GM19099 (cell line): Measurements from ENCODE around the gene PAGR1.

ENCODE experiments used
- POLR2A ChIP-seq: IDR thresholded peaks from 3 replicates; pipeline ENCODE4 v1.6.1; 2011; ENCODE audit warnings: low read depth; ENCODE audit not compliant: insufficient read length; ENCODE audit errors: extremely low read depth

Gene PAGR1

DNA sequence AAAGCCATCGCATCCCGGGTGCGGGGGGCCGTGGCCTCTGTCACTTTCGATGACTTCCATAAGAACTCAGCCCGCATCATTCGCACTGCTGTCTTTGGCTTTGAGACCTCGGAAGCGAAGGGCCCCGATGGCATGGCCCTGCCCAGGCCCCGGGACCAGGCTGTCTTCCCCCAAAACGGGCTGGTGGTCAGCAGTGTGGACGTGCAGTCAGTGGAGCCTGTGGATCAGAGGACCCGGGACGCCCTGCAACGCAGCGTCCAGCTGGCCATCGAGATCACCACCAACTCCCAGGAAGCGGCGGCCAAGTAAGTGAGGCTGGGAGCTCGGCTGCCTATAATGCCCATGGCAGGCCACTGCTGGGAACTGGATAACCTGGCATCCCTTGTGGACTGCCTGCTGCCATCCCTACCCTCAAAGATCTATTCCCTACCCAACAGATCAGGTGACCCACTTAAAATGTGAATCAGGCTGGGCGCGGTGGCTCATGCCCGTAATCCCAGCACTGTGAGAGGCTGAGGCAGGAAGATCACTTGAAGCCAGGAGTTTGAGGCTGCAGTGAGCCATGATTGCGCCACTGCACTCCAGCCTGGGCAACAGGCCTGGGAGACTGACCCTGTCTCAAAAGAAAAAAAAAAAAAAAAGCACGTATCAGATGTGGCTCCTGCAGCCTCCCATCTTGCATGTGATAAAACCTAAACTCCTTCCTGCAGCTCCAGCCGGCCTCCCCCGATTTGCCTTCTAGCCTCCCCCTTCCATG lies 28.8 kb downstream of the PAGR1 start:
- no peak for TF ChIP-seq POLR2A

DNA sequence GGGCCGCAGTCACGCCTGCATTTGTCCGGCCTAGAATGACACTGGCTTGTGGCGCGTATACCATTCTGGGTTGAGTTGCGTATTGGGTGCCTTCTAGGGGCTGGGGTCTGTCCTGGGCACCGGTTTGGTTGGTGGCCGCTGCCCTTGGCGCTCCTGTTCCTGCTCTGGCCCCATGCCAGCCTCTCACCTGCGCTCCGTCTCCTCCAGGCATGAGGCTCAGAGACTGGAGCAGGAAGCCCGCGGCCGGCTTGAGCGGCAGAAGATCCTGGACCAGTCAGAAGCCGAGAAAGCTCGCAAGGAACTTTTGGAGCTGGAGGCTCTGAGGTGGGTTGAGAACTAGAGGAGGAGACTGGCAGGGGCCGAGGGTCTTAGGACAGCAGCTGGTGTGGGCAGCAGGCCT lies 29.7 kb downstream of the PAGR1 start:
- no peak for TF ChIP-seq POLR2A

DNA sequence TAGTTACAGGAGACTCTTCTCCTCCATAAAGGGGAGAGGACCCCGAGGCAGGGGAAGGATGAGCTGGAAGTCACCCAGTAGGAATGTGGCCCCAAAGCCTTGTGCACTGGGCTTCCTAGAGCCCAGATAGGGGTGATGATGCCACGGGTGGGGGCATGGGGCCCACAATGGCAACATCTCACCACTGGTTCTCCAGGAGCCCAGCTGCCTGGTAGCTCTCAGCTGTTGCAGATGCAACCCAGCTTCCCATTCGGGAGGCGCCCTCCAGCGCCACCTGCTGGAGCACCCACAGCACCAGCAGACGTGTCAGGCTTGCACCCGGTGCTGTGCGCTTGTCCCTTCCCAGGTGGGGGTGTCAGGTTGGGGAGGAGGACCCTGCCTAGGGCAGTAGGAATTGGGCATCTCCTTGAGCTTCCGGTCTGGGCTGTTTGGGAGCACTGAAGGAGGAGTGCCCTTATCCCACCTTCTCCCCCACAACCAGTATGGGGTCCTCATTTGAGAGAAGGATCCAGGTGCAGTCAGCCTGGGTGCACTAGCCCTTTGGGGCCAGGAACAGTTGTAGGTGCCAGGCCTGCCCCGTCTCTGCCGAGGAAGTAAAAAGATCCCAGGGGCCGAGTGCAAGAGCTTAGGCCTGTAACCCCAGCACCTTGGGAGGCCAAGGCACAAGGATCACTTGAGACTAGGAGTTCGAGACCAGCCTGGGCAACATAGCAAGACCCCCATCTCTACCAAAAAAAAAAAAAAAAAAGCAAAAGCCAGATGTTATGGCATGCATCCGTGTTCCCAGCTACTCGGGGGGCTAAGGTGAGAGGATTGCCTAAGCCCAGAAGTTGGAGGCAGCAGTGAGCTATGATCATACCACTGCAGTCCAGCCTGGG lies 32.7 kb downstream of the PAGR1 start:
- no peak for TF ChIP-seq POLR2A

DNA sequence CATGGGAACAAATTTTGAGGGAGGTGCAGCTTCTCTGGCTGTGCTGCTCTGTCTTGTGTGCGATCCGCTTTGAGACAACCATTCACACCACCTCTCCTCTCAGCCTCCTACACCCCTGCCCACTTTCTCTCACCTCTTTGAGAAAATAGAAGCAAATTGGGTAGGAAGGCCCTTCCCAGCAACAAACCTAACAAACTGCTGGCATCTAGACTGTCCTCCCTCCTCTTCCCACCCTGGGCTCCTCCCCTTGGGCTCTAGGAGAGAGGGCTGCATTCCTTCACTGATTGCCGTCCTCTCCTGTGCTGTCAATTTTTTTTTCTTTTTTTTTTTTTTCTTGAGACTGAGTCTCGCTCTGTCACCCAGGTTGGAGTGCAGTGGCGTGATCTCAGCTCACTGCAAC lies 33.6 kb downstream of the PAGR1 start:
- no peak for TF ChIP-seq POLR2A

DNA sequence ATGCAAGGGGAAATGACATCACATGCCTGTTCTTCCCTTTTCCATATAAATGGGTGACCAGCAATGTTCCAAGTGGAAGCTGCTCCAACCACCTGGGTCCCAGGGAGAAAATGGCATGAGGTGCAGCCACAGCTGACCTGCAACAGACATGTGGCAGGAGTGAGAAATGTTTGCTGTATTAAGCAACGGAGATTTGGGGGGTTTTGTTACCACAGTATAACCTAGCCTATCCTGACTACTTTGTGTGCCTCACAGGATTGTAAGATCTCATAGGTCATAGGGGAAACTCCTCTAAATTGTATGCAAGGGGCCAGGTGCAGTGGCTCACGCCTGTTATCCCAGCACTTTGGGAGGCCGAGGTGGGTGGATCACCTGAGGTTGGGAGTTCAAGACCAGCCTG lies 35.0 kb downstream of the PAGR1 start:
- TF ChIP-seq POLR2A, result no peak

DNA sequence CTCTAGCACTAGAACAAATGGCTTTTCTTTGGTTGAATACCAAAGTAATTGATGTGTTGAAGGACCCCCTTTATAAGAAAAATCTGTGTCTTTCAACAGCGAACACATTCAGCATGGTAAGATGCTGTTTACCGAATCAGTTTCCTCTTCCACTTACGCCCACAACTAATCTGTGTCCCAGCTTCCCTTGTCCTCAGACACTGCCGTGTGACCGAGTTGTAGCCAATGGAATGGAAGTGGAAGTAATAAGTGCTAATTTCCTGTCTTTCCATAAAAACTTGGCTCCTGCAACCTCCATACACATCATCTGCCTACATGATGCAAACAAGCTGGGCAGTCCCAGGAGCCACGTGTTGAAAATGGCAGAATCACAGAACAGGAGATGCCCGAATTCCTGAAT lies 36.7 kb downstream of the PAGR1 start:
- no peak for TF ChIP-seq POLR2A

DNA sequence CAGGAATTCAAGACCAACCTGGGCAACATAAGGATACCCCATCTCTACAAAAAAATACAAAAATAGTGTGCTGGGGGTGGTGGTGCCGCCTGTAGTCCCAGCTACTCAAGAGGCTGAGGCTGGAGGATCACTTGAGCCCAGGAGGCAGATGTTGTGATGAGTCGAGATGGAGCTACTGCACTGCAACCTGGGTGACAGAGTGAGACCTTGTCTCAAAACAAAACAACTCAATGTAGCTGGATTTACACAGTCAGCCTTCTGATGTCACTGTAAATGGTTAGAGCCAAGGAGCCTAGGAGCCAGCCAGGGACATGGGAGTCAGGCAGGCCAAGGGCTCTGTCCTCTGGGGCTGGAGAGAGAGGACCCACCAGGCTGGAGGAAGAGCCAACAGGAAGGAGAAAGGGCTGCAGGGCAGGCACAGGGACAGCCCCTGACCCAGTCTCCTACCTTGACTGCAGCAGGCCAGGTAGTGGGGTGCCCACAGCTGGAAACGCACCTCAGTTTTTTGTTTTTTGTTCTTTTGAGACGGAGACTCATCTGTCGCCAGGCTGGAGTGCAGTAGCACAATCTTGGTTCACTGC lies 38.7 kb downstream of the PAGR1 start:
- no peak for TF ChIP-seq POLR2A

DNA sequence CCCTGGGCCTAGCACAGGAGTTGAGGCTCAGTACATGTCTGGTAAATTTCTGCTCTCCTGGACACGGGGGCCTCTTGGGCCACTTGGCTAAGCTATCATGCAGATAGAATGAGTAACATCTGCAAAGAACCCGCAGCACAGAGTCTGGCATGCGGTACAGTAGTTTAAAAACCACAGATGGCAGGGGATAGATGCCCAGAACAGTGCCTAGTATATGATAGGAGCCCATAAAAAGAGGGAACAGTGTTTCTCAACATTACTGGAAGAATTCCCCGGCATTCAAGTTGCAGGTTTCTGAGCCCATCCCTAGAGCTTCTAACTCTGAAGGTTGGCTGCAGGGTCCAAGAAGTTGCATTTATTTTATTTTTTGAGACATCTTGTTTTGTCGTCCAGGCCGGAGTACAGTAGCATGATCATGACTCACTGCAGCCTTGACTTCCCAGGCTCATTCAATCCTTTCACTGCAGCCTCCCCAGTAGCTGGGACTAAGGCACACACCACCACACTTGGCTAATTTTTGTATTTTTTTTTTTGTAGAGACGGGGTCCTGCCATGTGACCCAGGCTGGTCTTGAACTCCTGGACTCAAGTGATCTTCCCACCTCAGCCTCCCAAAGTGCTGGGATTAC lies 41.3 kb downstream of the PAGR1 start:
- no peak for TF ChIP-seq POLR2A

DNA sequence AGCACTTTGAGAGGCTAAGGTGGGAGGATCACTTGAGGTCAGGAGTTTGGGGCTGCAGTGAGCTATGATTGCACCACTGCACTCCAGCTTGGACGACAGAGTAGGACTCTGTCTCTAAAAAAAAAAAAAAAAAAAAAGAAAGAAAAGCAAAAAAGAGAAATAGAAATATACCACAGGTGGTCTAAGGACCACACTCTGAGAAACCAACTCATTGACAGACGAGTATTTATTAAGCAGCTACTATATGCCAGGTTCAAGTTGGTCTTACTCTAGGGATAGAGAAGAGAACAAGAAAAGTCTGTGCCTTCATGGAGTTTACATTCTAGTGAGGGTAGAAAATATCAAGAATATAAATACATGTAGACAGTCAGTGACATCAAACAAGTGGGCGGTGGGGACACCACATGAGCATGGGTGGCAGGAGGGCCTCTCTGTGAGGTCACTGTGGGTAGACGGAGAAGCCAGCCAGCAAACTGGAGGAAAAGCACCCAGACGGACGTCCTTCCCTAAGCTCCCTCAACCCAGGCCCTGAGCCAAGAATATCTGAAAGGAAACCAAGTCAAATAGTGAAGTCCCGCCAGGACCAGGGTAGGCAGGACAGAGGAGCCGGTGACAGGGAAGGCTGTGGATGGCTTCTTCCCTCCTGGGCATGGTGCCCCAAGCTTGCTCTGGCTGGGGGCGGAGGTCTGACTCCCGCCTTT lies 42.3 kb downstream of the PAGR1 start:
- TF ChIP-seq POLR2A, result no peak

DNA sequence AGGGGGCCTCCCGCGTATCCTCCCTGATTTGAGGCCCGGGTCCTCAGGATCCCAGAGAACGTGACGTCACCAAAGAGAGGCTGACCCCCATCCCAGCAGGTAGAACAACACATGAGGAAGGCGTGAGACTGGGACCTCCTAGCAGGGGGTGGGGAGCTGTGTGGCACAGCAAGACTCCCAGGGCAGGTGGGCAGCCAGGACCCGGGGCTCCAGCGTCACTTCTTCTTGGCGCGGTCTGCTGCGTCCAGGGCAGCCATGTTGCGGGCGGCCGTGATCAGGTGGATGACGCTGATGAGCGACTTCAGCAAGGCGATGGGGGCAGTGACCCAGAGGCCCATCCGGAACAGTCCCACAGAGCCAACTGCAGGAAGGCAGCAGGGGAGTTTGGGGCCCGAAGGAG lies 43.0 kb downstream of the PAGR1 start:
- TF ChIP-seq POLR2A, result no peak

DNA sequence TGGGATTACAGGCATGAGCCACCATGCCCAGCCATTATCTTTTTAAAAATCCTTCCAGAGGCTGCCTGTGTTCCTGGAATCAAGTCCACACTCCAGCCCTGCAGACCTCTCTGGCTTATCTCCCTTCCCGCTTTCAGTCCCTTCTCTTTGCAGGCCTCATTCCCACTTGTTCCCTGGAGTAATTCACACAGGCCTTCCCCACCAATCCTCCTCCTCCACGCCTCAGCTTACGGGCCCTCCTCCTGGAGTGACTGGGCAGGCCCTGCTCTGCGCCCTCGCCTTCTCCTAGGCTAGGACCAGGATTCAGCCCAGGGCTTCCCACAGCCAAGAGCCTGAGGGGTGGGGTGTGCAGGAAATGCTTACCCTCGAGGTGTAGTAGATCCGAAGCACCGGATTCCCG lies 44.3 kb downstream of the PAGR1 start:
- TF ChIP-seq POLR2A, result no peak

DNA sequence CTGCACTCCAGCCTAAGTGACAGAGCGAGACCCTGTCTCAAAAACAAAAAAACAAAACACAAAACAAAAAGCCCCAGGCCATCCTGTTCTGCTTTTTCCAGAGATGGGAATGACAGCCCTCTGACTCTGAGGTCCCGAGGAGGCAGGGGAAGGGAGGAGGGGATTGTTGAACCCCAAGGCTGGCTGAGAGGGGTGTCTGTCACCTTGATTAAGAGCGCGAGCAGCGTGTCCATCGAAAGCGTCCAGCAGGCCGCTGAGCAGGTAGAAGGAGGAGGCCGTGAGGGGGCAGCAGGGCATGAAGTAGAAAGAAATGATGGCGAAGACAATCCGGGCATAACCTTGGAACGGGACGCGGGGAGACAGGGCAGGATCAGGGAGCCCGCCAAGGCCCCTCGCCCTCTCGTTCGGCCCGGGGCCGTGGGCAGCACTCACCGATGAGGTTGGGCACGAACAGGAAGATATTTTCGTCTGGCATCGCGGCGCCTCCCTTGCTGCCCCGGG lies 46.5 kb downstream of the PAGR1 start:
- no peak for TF ChIP-seq POLR2A

DNA sequence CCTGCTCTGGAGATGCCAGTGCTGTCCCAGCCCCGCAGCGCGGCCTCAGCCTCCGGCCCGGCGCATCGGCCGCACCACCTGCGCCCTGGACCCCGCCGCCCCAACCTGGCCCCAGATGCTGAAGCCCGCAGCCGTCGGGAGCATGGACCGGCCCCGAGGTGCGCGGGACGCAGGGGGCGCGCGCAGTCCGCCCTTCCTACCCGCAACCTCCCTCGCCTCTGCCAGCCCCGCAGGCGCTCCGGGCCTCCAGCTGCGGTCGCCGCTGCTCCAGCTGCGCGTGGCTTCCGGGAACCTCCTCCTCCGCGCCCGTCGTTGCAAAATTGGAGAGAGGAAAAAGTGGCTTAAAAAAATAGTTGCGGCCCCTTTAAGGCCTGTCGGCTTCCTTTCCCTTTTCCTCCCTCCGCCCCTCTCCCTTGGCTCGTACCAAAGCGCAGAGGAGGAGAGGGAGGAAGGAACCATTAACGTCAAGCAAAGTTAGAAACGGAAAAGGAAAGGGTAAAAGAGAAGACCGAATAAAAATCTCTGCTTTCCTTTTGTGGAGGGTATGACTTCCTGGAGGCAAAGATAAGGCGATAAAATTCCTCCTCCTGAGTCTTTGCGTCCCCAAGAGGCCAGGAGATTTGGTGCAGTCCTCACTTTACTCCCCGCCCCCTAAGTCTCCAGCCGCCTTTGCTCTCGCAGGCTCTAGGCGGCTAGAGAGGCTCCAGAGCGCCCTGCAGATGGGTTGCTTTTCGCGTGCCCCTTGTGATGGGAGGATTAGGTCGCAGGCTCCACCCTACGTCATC lies 47.1 kb downstream of the PAGR1 start, which contains the start of gene CDIPT:
TSS of gene CDIPT (minus strand) at position 343 of the 785 bp plus-strand sequence. CDS start 369 bp downstream, outside the sequence.
- no peak for TF ChIP-seq POLR2A

DNA sequence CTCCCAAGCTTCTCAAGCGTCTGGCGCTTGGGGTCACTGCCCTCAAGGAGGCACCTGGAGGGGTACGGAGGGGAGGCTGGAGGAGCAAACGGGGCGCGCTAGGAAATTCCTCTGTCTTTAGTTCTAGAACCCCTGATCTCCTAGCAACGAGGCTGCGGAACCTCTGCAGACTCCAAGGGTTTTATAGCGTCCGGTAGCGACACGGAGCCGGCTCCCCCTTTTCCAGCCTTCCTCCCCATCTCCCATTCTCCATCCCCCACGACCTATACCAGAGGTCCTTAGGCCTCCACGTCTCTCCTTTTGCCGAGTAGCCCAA lies 47.7 kb downstream of the PAGR1 start:
- no peak for TF ChIP-seq POLR2A
